T1000 (cell line): ENCODE measurements around the gene CFAP251.
"Not testable (repeated sequence)": the region's sequence is repeated elsewhere in the genome, so short reads cannot be mapped to it uniquely, and the experiment has no call there.

Source experiments
- DNase-seq: peaks from one replicate; lab custom pipeline; 2025; ENCODE audit warnings: mixed read lengths; lab: John Stamatoyannopoulos, UW

The CFAP251 gene

GRCh38 chr12:121903202-121903601 is 15.2 kb upstream of the CFAP251 start:
- no peak for DNase-seq

DNA sequence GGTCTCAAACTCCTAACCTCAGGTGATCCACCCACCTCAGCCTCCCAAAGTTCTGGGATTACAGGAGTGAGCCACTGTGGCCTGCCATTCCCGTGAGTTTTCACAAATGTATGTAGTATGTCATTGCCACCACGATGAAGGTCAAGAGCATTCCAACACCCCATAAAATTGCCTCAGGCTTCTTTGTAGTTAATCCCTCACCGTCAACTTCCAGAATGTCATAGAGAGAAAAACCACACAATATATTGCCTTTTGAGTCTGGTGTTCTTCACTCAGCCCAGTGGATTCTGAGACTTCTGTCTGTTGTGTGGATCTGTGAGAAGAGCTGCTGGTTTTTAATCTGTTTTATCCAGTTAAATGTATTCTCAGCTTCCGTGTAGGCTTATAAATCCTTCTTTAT is 12.6 kb upstream of the CFAP251 start:
- DNase-seq = no peak

DNA sequence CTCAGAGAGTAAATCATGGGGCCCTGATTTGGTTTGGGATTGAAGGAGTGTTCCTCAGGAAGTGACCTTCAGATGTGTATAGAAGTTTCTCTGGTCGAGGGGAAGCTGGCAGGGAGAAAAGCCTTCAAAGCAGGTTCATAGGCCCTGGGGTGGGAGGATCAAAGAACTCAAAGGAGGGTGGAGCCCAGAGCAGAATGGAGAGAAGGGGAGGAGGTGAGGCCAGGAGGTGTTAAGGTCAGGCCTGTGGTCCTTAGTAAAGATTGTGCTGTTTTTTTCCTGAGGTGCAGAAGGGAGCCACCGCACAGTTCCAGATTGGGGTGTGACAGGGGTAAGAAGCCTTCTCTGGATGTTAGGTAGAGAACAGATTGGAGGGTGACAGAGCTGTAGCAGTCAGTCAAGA is 9.7 kb upstream of the CFAP251 start:
- DNase-seq = no peak

DNA sequence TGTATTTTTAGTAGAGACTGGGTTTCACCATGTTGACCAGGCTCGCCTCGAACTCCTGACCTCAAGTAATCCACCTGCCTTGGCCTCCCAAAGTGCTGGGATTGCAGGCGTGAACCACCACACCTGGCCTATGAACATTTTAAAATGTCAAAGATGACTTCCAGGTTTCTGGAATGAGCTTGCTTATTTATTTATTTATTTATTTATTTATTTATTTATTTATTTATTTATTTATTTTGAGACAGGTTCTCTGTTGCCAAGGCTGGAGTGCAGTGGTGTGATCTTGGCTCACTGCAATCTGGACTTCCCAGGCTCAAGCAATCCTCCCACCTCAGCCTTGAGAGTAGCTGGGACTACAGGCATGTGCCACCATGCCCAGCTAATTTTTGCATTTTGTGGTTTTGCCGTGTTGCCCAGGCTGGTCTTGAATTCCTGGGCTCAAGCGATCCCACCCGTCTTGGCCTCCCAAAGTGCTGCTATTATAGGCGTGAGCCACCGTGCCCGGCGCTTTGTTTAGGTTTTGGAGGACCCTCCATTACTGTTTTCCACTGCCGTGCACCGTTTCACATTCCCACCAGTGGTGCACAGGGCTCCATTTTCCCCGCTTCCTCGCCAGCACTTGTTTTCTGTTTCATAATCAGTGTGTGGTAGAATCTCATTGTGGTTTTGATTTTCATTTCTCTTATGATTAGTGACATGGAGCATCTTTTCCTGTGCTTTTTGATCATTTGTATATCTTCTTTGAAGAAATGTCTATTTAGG is 6.4 kb upstream of the CFAP251 start:
- DNase-seq = no peak

- no peak for DNase-seq
These were observed 2.5 kb upstream of the CFAP251 start for GRCh38 chr12:121915841-121916321.

GRCh38 chr12:121916719-121917118 is 1.7 kb upstream of the CFAP251 start:
- no peak for DNase-seq

GRCh38 chr12:121918679-121919038 is 267 bp downstream of the CFAP251 start:
- no peak for DNase-seq

DNA sequence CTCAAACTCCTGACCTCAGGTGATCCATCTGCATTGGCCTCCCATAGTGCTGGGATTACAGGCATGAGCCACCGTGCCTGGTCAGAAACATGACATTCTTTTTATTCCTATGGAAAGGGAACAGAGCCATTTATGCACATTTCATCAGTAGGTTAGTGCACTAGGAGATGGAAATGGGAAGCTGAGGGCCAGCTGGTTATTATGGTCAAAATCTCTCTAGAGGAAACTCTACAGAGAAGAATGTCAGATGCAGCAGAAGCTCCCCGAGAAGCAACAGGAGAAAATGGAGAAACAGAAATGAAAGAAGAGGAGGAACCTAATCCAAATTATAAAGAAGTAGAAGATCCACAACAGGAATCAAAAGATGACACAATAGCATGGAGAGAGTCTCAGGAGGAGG is 2.7 kb downstream of the CFAP251 start:
- DNase-seq = no peak

GRCh38 chr12:121925358-121925695 is 6.9 kb downstream of the CFAP251 start:
- DNase-seq = no peak

- DNase-seq = no peak
These were observed 8.7 kb downstream of the CFAP251 start for GRCh38 chr12:121926874-121927706.

DNA sequence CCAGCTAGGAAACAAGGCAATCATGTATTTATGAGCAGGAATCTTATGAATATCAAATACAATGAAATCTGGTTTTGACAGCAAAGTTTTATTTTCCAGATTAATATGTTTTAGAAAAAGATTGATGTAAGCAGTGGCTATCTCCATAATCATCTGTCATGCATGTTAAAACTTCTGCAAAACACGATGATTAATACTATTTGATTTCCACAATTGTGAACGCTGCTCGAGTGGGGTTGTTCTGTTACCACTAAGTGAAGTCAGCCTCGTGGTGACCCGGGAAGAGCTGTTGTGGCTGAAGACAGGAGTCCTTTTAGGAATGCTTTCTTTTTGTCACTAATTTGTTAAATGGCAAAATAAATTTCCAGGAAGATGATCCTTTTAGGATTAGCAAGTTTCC is 9.4 kb downstream of the CFAP251 start:
- no peak for DNase-seq

DNA sequence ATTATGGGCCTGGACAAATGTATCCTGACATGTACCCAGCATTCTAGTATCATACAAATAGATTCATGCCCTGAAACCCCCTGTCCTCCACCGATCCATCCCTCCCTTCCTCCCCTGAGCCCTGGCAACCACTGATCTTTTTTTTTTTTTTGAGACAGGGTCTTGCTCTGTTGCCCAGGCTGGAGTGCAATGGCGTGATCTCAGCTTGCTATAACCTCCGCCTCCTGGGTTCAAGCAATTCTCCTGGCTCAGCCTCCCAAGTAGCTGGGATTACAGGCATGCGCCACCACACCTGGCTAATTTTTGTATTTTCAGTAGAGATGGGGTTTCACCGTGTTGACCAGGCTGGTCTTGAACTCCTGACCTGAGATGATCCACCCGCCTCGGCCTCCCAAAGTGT is 11.2 kb downstream of the CFAP251 start:
- not testable (repeated sequence) for DNase-seq

DNA sequence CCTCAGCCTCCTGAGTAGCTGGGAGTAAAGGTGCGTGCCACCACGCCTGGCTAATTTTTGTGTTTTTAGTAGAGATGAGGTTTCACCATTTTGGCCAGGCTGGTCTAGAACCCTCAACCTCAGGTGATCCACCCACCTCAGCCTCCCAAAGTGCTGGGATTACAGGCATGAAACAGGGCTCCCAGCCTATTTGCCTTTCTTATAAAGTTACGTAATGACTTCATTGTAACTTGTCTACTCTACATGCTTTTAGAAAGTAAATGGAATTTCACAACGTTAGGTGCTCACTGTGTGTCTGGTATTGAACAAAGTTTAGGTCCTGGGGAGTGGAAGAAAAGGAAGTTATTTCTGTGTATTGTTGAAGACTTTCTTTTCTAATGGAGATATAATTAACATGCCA is 12.5 kb downstream of the CFAP251 start:
- DNase-seq = no peak

DNA sequence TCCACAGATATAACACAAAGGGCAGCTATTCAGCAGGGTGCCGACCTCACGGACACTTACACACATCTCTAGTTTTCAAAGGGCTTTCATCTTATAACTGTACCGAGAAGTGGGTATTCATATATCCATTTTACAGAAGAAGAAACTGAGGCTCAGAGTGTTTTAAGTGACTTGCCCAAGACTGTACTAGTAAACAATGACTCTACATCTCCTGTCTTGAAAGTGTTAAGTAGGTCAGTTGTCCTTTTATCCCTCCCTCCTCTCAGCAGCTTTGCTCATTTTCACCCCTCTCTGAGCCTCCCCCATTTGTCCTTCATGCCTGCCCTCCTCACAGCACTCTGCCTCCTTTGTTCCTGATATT is 13.8 kb downstream of the CFAP251 start:
- DNase-seq = no peak

DNA sequence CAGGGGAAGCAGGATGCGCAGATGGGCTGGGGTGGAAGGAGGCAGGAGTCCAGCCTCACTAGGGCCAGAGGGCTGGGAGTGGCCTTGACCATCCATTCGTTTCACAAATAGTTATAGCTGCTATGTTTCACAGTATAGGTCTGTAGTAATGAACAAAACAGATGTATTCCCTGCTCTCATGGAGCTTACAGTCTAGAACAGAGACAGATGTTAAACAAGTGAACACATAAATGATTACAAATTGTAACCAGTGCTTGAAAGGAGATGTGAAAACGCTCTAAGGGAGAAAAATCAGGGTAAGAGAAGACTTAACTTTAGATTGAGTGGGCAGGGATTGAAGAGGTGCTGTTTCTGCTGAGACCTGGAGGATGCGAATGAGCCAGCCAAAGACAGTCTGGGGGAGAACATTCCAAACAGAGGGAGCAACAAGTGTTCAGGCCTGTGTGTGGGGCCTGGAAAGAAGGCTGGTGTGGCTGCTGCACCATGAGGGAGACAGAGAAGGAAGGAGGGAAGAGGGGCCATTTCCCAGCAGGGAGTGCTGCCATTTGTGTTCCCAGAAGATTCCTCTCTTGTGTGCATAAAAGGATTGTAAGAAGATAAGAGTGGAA is 14.6 kb downstream of the CFAP251 start:
- no peak for DNase-seq

DNA sequence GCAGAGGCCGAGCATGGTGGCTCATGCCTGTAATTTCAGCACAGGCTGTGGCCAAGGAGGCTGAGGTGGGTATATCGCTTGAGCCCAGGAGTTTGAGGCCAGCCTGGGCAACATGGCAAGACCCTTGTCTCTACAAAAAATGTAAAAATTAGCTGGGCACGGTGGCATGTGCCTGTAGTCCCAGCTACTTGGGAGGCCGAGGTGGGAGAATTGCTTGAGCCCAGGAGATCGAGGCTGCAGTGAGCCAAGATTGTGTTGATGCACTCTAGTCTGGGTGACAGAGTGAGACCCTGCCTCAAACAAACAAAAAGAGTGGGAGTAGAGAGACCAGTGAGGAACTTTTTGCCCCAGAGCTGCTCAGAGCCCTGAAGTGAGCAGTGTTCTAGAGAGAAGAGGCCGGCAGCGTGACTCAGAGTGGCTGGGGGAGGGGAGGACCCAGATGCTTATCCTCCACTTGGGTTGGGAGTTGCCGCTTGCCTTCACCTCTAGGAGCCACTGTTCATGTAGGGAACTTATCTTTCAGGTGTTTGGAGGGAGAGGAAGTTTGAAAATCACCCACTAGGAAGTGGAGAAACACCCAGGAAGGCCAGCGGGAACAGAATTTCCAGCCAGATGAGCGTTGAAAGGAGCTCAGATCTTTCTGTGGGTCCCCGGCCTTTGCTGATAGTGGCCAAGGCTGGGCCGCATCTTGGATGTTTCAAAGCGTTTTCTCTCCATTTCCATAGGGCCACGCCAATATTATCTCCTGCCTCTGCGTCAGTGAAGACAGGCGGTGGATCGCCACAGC is 15.3 kb downstream of the CFAP251 start:
- no peak for DNase-seq

DNA sequence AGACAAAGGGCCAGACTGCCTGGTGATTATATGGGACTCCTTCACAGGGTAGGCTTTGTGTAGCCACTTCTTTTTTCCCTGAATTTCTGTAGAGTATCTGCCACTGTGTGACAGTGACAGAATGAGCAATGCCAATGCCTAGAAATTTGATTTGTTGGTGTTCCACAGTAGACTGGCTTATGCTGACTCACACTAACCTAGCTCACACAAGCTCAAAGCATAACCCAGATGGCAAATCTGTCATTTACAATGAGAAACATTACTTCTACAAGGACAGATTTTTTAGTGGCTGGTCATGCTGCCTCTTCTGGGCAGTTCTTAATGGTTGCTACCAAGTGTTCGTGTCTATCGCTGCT is 15.9 kb downstream of the CFAP251 start:
- no peak for DNase-seq

- DNase-seq = no peak
These were observed 19.3 kb downstream of the CFAP251 start for GRCh38 chr12:121937654-121938053.

DNA sequence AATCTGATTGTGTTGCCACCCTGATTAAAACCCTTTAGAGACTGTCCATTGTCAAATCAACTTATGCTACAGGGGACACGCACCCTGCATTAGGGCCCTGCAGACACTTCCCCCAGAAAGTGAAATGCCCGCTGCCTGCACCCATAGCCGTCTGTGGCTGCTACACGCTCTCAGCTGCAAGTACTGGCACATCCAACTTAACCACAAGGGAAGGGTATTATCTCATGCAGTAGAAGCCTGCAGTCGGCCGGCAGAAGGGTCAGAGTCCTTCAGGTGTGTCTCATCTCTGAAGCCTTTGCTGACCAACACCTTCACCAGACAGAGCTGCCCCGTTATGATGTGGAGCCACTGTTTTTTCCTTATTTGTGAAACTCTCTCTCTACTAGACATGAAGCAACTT is 20.8 kb downstream of the CFAP251 start:
- DNase-seq = no peak

- DNase-seq = no peak
These were observed 21.8 kb downstream of the CFAP251 start for GRCh38 chr12:121939992-121940766.

DNA sequence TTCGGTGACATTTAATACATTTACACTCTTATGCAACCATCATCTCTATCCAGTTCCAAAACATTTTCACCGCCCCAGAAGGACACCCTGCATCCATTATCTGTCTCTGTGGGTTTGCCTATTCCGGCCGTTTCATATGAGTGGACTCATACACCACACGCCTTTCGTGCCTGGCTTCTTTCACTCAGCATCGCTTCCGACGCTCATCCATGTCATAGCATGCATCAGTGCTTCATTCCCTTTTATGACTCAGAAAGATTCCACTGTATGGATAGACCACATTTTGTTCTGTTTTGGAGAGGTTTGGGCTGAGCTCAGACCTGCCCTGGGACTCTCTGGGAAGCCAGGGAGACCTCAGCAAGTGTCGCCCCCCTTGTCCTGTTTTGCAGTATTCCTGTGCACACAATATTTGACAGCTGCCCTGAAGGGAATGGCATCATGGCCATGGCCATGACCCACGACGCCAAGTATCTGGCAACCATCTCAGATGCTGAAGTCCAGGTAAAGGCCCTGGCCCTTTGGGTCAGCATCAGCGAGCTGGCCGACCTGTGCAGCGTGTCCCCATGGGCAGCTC is 23.8 kb downstream of the CFAP251 start:
- no peak for DNase-seq
